HG03442 (cell line): ENCODE data around the gene WIPF3.
"Not testable (repeated sequence)": the region's sequence is repeated elsewhere in the genome, so short reads cannot be mapped to it uniquely, and the experiment has no call there.

Experiments
- ATAC-seq: cut with Tn5 transposase; IDR thresholded peaks from one replicate; pipeline ENCODE4 v1.9.1; 2021; ENCODE audit warnings: mild to moderate bottlenecking, moderate library complexity; ENCODE audit not compliant: unreplicated experiment

The WIPF3 gene

GRCh38 chr7:29877196-29877595, 70.9 kb downstream of the WIPF3 start:
- no peak for ATAC-seq

GRCh38 chr7:29878081-29878688, 71.9 kb downstream of the WIPF3 start:
- no peak for ATAC-seq

- ATAC-seq, result no peak
These were observed 73.3 kb downstream of the WIPF3 start for GRCh38 chr7:29879609-29880008.

- ATAC-seq, result no peak
These were observed 75.4 kb downstream of the WIPF3 start for GRCh38 chr7:29881724-29882123.

- ATAC-seq, result no peak
These were observed 76.2 kb downstream of the WIPF3 start for GRCh38 chr7:29882481-29882880.

- ATAC-seq, result no peak
These were observed 77.4 kb downstream of the WIPF3 start for GRCh38 chr7:29883462-29884398.

GRCh38 chr7:29884399-29885272, 78.3 kb downstream of the WIPF3 start:
- no peak for ATAC-seq

GRCh38 chr7:29885626-29886025, 79.3 kb downstream of the WIPF3 start:
- ATAC-seq, result no peak

GRCh38 chr7:29886827-29887226, 80.5 kb downstream of the WIPF3 start:
- ATAC-seq, result no peak

- no peak for ATAC-seq
These were observed 81.7 kb downstream of the WIPF3 start for GRCh38 chr7:29888006-29888405.

- ATAC-seq, result no peak
These were observed 83.0 kb downstream of the WIPF3 start for GRCh38 chr7:29889288-29889687.

GRCh38 chr7:29890251-29890650, 83.9 kb downstream of the WIPF3 start:
- no peak for ATAC-seq

GRCh38 chr7:29890786-29891185, 84.5 kb downstream of the WIPF3 start:
- not testable (repeated sequence) for ATAC-seq

GRCh38 chr7:29891766-29892165, 85.5 kb downstream of the WIPF3 start:
- ATAC-seq, result no peak

GRCh38 chr7:29892231-29892630, 85.9 kb downstream of the WIPF3 start:
- no peak for ATAC-seq

- no peak for ATAC-seq
These were observed 87.2 kb downstream of the WIPF3 start for GRCh38 chr7:29893351-29893965.

GRCh38 chr7:29894256-29894655, 87.9 kb downstream of the WIPF3 start:
- no peak for ATAC-seq

GRCh38 chr7:29895559-29895958, 89.3 kb downstream of the WIPF3 start:
- ATAC-seq, result no peak

- ATAC-seq, result no peak
These were observed 90.5 kb downstream of the WIPF3 start for GRCh38 chr7:29896685-29897411.

GRCh38 chr7:29898301-29898700, 92.0 kb downstream of the WIPF3 start:
- ATAC-seq, result no peak
